Tibial nerve (tissue), 4 donors: Measurements from ENCODE around the gene IL1RAP.

Source experiments
- EP300 ChIP-seq, 2 donors: sonication (generic); formaldehyde crosslinking; IDR thresholded peaks; one replicate each; pipeline ENCODE4 v1.6.1; 2017; ENCODE audit warnings: antibody characterized with exemption in 2 of 2, mild to moderate bottlenecking in 1 of 2
- POLR2A ChIP-seq, 2 donors: fragments of 450-650 bp; IDR thresholded peaks; one replicate each; pipeline ENCODE4 v1.6.1; 2017; ENCODE audit warnings: antibody characterized with exemption in 2 of 2, mild to moderate bottlenecking in 2 of 2, moderate library complexity in 2 of 2
- TF ChIP-seq, protein P1 (sequence below), 5 experiments: fragments of 200-600 bp in 3 of 5; fragments of 450-650 bp in 2 of 5; sonication (generic) in 3 of 5; IDR thresholded peaks; one replicate each; pipeline ENCODE4 v1.5.1; 2016 to 2019; ENCODE audit warnings: antibody characterized with exemption in 5 of 5, mild to moderate bottlenecking in 3 of 5, moderate library complexity in 2 of 5

DNA sequence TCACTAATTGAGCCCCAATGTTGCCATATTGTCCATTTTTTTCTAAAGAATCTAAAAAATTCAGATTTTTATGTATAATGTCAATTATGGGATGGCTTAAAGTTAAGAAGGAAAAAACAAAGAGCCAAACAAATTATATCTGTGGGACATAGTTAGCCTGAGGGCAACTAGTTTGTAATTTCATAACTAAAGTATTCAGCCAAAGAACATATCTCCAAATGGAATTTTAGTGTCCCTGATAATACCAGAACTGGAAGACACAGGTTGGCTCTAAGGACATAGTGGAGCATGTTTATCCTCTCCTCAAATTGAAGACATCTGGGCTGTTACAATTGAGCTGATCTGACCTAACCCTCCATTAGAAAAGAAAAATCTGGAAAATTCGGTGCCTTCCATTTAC, 144.2 kb downstream of the IL1RAP start:
- TF ChIP-seq, protein P1, sequence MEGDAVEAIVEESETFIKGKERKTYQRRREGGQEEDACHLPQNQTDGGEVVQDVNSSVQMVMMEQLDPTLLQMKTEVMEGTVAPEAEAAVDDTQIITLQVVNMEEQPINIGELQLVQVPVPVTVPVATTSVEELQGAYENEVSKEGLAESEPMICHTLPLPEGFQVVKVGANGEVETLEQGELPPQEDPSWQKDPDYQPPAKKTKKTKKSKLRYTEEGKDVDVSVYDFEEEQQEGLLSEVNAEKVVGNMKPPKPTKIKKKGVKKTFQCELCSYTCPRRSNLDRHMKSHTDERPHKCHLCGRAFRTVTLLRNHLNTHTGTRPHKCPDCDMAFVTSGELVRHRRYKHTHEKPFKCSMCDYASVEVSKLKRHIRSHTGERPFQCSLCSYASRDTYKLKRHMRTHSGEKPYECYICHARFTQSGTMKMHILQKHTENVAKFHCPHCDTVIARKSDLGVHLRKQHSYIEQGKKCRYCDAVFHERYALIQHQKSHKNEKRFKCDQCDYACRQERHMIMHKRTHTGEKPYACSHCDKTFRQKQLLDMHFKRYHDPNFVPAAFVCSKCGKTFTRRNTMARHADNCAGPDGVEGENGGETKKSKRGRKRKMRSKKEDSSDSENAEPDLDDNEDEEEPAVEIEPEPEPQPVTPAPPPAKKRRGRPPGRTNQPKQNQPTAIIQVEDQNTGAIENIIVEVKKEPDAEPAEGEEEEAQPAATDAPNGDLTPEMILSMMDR (IDR thresholded peaks at IDR 0.05) = no peak
- TF ChIP-seq POLR2A (IDR thresholded peaks at IDR 0.05) = no peak
- no peak for TF ChIP-seq EP300 (IDR thresholded peaks at IDR 0.05)
